Osteoblast (primary cell): ENCODE results near the gene IL4I1. TPM values are rescaled to one million over a fixed set of nuclear protein-coding genes. Genes with fewer than 3 reads are reported as not detected.

Source experiments
- DNase-seq: peaks from one replicate; pipeline ENCODE4 v3.0.0; 2011; ENCODE audit warnings: low spot score, mixed read lengths; ENCODE audit not compliant: insufficient read length; ENCODE audit errors: missing footprints
- H2AFZ ChIP-seq: 2 replicates; pipeline ENCODE4 v1.6.0; 2011; ENCODE audit warnings: mild to moderate bottlenecking, low read length
- H3K27ac ChIP-seq: 2 replicates; pipeline ENCODE4 v1.5.1; 2011; ENCODE audit warnings: mild to moderate bottlenecking, low read depth, low read length, moderate library complexity
- H3K27me3 ChIP-seq: 2 replicates; pipeline ENCODE4 v1.6.0; 2012; ENCODE audit warnings: mild to moderate bottlenecking, control low read depth, inconsistent platforms, low read length, moderate library complexity; ENCODE audit not compliant: insufficient read depth
- H3K36me3 ChIP-seq: 2 replicates; pipeline ENCODE4 v1.5.1; 2011; ENCODE audit warnings: mild to moderate bottlenecking, low read length, control low read depth, moderate library complexity; ENCODE audit not compliant: insufficient read depth
- H3K4me1 ChIP-seq: 2 replicates; pipeline ENCODE4 v1.5.1; 2011; ENCODE audit warnings: mild to moderate bottlenecking, low read length, control low read depth, moderate library complexity; ENCODE audit not compliant: insufficient read depth
- H3K4me2 ChIP-seq: 2 replicates; pipeline ENCODE4 v1.6.0; 2011; ENCODE audit warnings: mild to moderate bottlenecking, low read length; ENCODE audit not compliant: insufficient read depth
- H3K4me3 ChIP-seq: fragments of 200-600 bp; sonication (generic); 3 replicates; pipeline ENCODE4 v1.5.1; 2012; ENCODE audit warnings: mild to moderate bottlenecking, low read length, inconsistent platforms; ENCODE audit not compliant: insufficient read depth
- H3K79me2 ChIP-seq: 2 replicates; pipeline ENCODE4 v1.6.0; 2012; ENCODE audit warnings: mild to moderate bottlenecking, low read length, control low read depth, inconsistent platforms; ENCODE audit not compliant: insufficient read depth
- H3K9me3 ChIP-seq: 2 replicates; pipeline ENCODE4 v1.5.1; 2011; ENCODE audit warnings: low read depth, low read length, control low read depth
- H4K20me1 ChIP-seq: 2 replicates; pipeline ENCODE4 v1.6.0; 2012; ENCODE audit warnings: mild to moderate bottlenecking, low read length, control low read depth; ENCODE audit not compliant: insufficient read depth
- CTCF ChIP-seq: IDR thresholded peaks from 2 replicates; pipeline ENCODE4 v1.5.1; 2011; ENCODE audit warnings: mild to moderate bottlenecking, low read depth, low read length, moderate library complexity; ENCODE audit errors: extremely low read depth
- total RNA-seq: library from RNA; depleted of rRNA; stranded (reverse); fragments of >200 nt; gene quantifications from 2 replicates; pipeline ENCODE4 v1.2.3, GENCODE V29; 2012

The IL4I1 gene
- total RNA-seq, 1 donor: 1.4 TPM

GRCh38 chr19:49862391-49863253, 34.1 kb downstream of the IL4I1 start:
- Histone ChIP-seq H3K36me3 (peaks cover 52% of the 10 kb centered on the region), H3K27me3 (no peaks in the 10 kb centered on the region), H3K4me1 (peaks cover 29% of the 10 kb centered on the region), H3K9me3 (no peaks in the 10 kb centered on the region), H4K20me1 (peaks cover 29% of the 10 kb centered on the region), H3K4me3 (no peak overlapping the region), H3K79me2 (peaks cover 41% of the 10 kb centered on the region), H3K4me2 (no peak overlapping the region), H2AFZ (no peak overlapping the region), H3K27ac (no peak overlapping the region)
- DNase-seq: peak; percentile 92
- peak; percentile 12 for TF ChIP-seq CTCF

- H3K4me3 ChIP-seq: no peak overlapping the region
- DNase-seq: no peak
- no peak overlapping the region for H2AFZ ChIP-seq
- H3K4me1 ChIP-seq: peaks cover 27% of the 10 kb centered on the region
- no peak overlapping the region for H3K4me2 ChIP-seq
- H3K27me3 ChIP-seq: no peaks in the 10 kb centered on the region
- no peak overlapping the region for H3K27ac ChIP-seq
- no peak for TF ChIP-seq CTCF
- H3K79me2 ChIP-seq: peaks cover 39% of the 10 kb centered on the region
- peaks cover 60% of the 10 kb centered on the region for H3K36me3 ChIP-seq
- no peaks in the 10 kb centered on the region for H3K9me3 ChIP-seq
- H4K20me1 ChIP-seq: peaks cover 29% of the 10 kb centered on the region
These were observed 34.9 kb downstream of the IL4I1 start for GRCh38 chr19:49861541-49862378.

- H3K79me2 ChIP-seq: peaks cover 32% of the 10 kb centered on the region
- H3K27me3 ChIP-seq: no peaks in the 10 kb centered on the region
- no peak overlapping the region for H3K4me2 ChIP-seq
- peaks cover 61% of the 10 kb centered on the region for H3K36me3 ChIP-seq
- H3K9me3 ChIP-seq: no peaks in the 10 kb centered on the region
- no peak for TF ChIP-seq CTCF
- no peak overlapping the region for H2AFZ ChIP-seq
- peaks cover 21% of the 10 kb centered on the region for H3K4me1 ChIP-seq
- H4K20me1 ChIP-seq: peaks cover 24% of the 10 kb centered on the region
- no peak for DNase-seq
- no peak overlapping the region for H3K27ac ChIP-seq
- no peak overlapping the region for H3K4me3 ChIP-seq
These were observed 35.6 kb downstream of the IL4I1 start for GRCh38 chr19:49861107-49861506.
